ENCODE measurements around the gene MAP2K5.

The MAP2K5 gene

DNA sequence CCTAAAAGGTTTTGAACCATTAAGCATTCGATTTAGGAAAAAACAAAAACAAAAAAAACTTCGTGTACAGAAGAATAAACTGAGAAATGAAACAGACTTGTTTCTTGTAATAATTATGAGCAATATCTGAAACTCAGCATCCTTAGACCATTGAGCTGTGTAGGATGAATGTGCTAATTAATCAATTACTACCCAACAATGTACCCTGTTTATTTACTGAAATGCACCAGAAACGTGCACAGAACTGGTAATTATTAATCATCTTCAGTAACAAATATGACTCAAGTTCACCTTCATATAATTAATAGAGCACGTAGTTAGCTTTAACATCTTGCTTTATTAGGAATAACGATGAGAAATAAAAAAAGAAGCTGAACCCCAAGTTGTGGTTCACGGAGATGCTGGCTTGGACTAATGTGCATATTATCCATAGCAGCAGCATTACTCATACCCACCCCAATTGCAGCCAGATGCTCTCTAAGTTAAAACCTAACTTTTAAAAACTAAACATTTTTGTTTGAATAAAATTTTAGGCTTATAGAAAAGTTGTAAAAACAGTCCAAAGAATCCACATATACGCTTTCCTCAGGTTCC lies 31.8 kb upstream of the MAP2K5 start:
- Mint-ChIP-seq H3K27ac (no peak overlapping the region), H3K9me3 (no peaks in the 10 kb centered on the region), H3K36me3 (ENCODE audit: low read depth) (peaks cover 37% of the 10 kb centered on the region), H3K4me1 (no peaks in the 10 kb centered on the region), H3K27me3 (ENCODE audit: low read depth) (no peaks in the 10 kb centered on the region), H3K4me3 (no peak overlapping the region)
- TF ChIP-seq, protein P1, sequence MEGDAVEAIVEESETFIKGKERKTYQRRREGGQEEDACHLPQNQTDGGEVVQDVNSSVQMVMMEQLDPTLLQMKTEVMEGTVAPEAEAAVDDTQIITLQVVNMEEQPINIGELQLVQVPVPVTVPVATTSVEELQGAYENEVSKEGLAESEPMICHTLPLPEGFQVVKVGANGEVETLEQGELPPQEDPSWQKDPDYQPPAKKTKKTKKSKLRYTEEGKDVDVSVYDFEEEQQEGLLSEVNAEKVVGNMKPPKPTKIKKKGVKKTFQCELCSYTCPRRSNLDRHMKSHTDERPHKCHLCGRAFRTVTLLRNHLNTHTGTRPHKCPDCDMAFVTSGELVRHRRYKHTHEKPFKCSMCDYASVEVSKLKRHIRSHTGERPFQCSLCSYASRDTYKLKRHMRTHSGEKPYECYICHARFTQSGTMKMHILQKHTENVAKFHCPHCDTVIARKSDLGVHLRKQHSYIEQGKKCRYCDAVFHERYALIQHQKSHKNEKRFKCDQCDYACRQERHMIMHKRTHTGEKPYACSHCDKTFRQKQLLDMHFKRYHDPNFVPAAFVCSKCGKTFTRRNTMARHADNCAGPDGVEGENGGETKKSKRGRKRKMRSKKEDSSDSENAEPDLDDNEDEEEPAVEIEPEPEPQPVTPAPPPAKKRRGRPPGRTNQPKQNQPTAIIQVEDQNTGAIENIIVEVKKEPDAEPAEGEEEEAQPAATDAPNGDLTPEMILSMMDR (IDR thresholded peaks at IDR 0.05; ENCODE audit: unreplicated experiment in 3 of 3), result no peak

DNA sequence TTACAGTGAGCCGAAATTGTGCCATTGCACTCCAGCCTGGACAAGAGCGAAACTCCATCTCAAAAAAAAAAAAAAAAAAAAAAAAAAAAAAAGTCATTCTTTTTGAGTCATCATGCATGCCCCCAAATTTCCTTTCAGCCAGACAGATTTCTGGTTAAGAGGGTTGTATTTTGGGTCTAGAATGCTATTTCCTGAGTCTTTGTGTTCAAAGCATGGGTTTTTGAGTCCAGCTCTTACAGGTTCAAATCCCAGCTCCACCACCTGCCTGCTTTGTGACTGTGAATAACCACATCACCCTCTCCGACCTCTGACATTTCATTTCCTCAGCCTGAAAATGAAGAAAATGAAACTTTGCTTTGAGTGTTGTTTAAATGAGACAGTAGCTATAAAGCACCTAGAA lies 30.9 kb upstream of the MAP2K5 start:
- Mint-ChIP-seq H3K9me3 (no peaks in the 10 kb centered on the region), H3K4me3 (no peak overlapping the region), H3K27me3 (ENCODE audit: low read depth) (no peaks in the 10 kb centered on the region), H3K36me3 (ENCODE audit: low read depth) (peaks cover 37% of the 10 kb centered on the region), H3K4me1 (no peaks in the 10 kb centered on the region), H3K27ac (no peak overlapping the region)
- TF ChIP-seq, protein P1 (IDR thresholded peaks at IDR 0.05; ENCODE audit: unreplicated experiment in 3 of 3), result no peak

DNA sequence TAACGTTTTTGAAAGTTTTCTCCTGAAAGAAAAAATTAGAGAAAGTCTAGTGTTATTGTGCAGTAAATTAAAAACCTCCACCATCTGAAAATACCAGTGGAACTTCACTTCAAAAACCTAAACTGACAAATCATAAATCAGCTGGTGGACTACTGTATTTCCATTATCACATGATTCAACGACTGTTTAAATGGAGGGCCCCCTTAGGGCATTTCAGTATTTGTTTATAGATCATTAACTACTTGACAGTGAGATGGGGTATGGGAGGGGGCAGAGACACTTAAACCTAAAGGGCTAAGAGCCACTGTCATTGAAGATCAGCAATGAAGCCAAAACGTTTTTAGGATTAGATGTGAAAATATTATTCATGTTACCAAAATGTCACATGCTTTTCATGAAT lies 30.4 kb upstream of the MAP2K5 start:
- Mint-ChIP-seq H3K4me3 (no peak overlapping the region), H3K36me3 (ENCODE audit: low read depth) (peaks cover 37% of the 10 kb centered on the region), H3K9me3 (no peaks in the 10 kb centered on the region), H3K4me1 (no peaks in the 10 kb centered on the region), H3K27ac (no peak overlapping the region), H3K27me3 (ENCODE audit: low read depth) (no peaks in the 10 kb centered on the region)
- TF ChIP-seq, protein P1 (IDR thresholded peaks at IDR 0.05; ENCODE audit: unreplicated experiment in 3 of 3), result no peak

DNA sequence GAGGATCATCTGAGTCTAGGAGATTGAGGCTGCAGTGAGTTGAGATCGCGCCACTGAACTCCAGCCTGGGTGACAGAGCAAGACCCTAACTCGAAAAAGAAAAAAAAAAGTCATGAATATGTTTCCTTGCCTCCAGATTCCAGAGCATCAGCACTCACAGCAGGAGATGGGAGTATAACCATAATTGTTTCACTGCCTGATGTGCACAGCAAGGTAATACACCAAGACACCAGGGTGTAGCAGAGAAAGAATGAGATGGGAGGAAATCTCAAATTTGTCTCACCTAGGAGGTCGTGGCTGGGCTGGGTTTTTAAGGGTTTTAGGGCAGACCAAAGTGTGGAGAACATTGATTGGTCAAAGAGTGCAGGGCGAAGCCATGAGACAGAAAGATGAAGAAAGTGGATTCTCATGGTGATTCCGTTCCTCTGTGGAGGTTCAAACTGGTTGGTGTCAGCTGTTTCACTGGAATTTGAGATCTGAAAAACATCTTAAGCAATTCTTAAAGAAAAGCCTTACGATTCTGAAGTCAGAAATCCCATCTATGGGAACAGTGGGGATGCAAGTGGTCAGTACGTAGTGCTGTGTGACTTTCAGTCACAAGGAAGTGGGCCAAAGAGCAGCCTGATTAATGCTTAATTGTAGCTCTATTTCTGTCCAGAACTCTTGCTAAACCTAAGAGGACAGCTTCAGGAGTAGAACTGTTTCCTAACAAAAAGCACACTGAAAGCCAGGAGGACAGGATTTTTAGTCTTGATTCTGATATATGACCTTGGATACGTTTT lies 29.4 kb upstream of the MAP2K5 start:
- TF ChIP-seq, protein P1 (IDR thresholded peaks at IDR 0.05; ENCODE audit: unreplicated experiment in 3 of 3), result no peak
- no peak overlapping the region for H3K27ac Mint-ChIP-seq
- H3K4me3 Mint-ChIP-seq, result no peak overlapping the region
- H3K27me3 Mint-ChIP-seq (ENCODE audit: low read depth), result no peaks in the 10 kb centered on the region
- H3K9me3 Mint-ChIP-seq, result no peaks in the 10 kb centered on the region
- H3K4me1 Mint-ChIP-seq, result no peaks in the 10 kb centered on the region
- H3K36me3 Mint-ChIP-seq (ENCODE audit: low read depth), result peaks cover 41% of the 10 kb centered on the region

DNA sequence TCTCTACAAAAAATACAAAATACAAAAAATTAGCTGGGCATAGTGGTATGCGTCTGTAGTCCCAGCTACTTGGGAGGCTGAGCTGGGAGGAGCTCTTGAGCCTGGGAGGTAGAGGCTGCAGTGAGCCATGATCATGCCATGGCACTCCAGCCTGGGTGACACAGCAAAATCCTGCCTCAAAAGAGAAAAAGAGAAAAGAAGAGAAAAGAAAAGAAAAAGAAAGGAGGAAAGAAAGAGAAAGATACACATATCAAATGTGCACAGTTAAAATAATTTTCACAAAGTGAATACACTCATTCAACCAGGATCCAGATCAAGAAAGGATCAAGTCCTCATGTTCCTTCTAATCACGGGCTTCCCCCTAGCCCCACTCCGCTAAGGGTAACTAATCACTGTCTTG lies 27.4 kb upstream of the MAP2K5 start:
- no peak overlapping the region for H3K27ac Mint-ChIP-seq
- H3K4me1 Mint-ChIP-seq, result no peaks in the 10 kb centered on the region
- TF ChIP-seq, protein P1 (IDR thresholded peaks at IDR 0.05; ENCODE audit: unreplicated experiment in 3 of 3), result no peak
- H3K9me3 Mint-ChIP-seq, result no peaks in the 10 kb centered on the region
- H3K27me3 Mint-ChIP-seq (ENCODE audit: low read depth), result no peaks in the 10 kb centered on the region
- H3K4me3 Mint-ChIP-seq, result no peak overlapping the region
- H3K36me3 Mint-ChIP-seq (ENCODE audit: low read depth), result peaks cover 40% of the 10 kb centered on the region

DNA sequence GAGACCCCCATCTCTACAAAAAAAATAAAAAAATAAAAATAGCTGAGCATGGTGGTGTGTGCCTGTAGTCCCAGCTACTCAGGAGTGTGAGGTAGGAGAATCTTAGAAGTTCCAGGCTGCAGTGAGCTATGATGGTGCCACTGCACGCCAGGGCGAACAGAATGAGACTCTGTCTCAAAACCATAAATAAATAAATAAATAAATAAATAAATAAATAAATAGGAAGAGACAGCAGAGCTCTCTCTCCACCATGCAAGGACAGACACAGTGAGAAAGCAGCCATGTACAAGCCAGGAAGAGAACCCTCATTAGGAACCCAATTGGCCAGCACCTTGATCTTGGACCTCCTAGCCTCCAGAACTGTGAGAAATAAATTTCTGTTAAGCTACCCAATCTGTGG lies 26.9 kb upstream of the MAP2K5 start:
- Mint-ChIP-seq H3K9me3 (no peaks in the 10 kb centered on the region), H3K36me3 (ENCODE audit: low read depth) (peaks cover 38% of the 10 kb centered on the region), H3K27me3 (ENCODE audit: low read depth) (no peaks in the 10 kb centered on the region), H3K27ac (no peak overlapping the region), H3K4me1 (no peaks in the 10 kb centered on the region), H3K4me3 (no peak overlapping the region)
- TF ChIP-seq, protein P1 (IDR thresholded peaks at IDR 0.05; ENCODE audit: unreplicated experiment in 3 of 3), result no peak
